ENCODE measurements around the gene AIFM2.

Gene AIFM2

GRCh38 chr10:70146489-70147258 is 14.0 kb upstream of the AIFM2 start, which contains the start of gene TYSND1:
Gene TYSND1 (minus strand): TSS chr10:70146700. CDS start chr10:70146586, 114 bp downstream.
- peak; percentile 94 for DNase-seq (ENCODE audit: low read depth, low spot score)

- no peak for DNase-seq (ENCODE audit: low read depth, low spot score)
Measured at GRCh38 chr10:70145666-70146488, 13.3 kb upstream of the AIFM2 start.

- no peak for DNase-seq (ENCODE audit: low read depth, low spot score)
Measured at GRCh38 chr10:70145166-70145665, 12.6 kb upstream of the AIFM2 start.

DNA sequence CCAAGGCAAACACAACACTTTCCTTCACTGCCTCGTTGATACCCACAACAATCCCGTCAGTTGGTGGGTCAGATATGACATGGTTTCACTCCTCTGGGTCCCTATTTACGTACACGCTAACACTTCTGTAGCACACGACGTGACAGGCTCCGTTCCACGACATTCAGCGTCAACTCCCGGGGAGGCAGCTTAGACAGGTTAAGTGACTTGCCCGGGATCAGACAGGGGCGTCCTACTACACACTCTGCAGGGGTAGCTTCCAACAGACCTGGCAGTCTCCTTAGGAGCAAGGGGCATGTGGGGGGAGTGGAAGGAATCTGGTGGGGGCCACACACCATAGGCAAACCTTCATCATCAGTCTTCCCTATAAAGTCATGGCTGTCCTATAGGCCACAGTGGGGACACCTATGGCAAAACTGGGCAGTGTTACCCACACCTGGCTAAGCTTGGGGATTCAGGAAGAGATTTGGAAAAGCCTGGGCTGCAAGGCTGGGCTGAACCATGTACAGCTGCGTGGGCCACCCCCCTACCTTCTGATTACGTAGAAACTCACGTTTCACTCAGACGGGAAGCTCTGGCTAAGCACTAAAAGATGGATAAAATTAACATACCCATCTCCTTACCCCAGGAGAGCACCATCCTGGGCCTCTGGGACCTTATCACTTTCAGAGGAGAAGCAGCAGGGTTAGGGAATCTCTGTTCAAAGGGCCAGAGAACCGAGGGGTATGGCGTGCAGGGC is 11.9 kb upstream of the AIFM2 start:
- DNase-seq (ENCODE audit: low read depth, low spot score) = no peak

- DNase-seq (ENCODE audit: low read depth, low spot score) = no peak
Measured at GRCh38 chr10:70142555-70142954, 9.9 kb upstream of the AIFM2 start.

DNA sequence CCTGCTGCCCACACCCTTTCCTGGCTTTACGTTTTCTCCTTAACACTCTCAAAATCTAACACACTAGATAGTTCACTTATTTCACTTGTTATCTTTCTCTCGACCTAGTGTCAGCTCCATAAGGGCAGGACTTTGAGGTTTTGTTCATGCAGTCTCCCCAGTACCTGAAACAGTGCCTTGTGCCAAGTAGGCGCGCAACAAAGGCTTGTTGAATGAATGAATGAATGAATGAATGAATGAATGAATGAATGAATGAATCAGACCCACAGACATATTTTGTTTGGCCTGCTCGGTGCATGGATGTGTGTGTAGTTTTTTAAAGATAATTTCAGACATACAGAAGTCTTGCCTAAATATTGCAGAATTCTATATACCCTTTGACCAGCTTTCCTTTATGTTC is 7.7 kb upstream of the AIFM2 start:
- no peak for DNase-seq (ENCODE audit: low read depth, low spot score)

DNA sequence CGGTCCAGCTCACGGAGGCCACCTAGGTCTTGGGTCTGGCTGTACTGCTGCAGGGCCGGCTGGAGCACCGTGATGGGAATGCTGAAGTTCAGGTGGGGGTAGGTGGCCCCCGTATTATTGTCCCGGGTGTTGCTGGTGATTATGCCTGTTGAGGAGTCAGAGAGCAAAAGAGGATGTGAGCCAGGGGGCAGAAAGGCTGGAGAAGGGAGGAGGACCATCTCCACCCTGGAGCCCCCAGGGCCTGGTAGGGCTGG is 7.3 kb upstream of the AIFM2 start:
- no peak for DNase-seq (ENCODE audit: low read depth, low spot score)

DNA sequence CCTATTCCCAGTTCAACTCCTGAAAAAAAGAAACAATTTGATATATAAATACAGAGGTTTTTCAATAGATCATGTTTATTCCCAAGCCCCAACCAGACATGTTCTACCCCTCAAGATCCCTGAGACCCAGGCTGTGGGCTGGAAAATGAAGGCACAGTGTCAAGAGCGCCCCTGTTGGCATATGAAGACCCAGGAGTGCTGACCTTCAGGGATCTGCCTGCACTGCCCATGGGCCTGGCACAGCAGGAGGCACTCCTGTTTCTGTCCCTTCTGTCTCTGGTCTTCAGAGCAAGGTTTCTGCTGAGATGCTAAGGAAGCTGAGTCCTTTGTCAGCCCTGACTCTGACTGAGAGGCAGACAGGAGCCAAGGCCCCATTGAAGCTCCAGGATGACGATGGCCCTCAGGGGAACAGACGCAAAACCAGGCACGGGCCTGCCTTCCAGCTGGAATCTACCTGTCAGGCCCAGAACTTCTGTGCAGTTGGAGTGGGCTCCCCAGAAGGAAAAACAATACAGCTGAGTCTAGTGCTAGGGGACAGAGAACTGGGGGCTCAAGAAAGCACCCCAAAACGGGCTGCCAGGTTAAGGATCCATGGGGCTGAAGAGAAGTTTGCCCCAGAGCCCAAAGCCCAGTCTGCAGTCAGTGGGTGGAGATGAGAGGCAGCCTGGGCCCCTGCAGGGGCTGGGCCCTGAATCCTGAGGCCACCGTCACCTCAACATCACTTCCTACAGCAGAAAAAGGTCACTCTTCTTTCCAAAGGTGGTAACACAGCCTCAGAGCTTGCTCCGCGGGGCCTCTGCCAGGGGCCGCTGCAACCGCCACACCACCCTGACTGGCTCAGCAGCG is 6.7 kb upstream of the AIFM2 start:
- DNase-seq (ENCODE audit: low read depth, low spot score) = no peak

DNA sequence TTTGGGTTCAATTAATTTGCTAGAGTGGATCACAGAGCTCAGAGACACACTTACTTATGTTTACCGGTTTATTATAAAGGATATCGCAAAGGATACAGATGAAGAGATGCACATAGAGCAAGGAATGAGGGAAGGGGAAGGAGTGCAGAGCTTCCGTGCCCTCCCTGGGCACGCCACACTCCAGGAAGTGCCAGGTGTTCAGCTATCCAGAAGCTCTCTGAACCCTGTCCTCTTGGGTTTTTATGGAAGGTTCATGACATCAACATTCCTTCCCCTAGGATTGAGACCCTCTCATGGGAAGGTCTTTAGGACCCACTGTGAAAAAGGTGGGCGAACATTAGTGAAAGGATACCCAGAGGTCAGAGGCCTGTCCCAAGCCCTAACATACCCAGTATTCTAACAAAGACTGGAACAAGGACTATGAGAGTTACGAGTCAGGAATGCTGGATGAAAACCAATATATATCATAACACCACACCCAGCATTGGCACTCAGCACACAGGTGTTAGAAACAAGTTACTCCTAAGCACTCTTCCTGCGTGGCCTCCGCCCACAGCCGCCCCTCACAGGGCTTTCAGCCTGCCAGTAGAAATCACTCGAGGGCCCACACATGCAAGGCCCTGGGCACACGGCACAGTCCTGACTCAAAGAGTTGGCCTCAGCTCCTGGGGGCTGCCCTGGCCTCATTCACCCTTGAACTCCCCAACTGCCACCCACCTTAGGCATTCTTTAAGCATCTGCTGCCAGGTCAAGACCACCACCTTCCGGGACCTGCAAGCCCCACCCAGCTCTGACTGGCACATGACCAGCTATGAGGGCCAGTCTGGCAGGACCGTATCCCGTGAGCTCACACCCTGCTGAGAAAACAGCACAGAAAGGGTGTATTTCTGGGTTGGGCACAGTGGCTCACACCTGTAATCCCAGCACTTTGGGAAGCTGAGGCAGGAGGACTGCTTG is 5.6 kb upstream of the AIFM2 start:
- DNase-seq (ENCODE audit: low read depth, low spot score) = no peak

DNA sequence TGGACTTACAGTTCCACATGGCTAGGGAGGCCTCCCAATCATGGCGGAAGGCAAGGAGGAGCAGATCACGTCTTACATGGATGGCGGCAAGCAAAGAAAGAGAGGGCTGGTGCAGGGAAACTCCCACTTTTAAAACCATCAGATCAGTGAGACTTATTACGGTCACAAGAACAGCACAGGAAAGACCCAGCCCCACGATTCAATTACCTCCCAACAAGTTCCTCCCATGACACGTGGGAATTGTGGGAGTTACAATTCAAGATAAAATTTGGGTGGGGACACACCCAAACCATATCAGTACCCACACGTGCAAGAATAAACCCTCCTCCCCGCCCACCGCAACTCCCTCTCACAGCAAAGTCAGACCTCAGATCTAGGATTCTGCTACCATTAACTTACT is 4.5 kb upstream of the AIFM2 start:
- no peak for DNase-seq (ENCODE audit: low read depth, low spot score)

DNA sequence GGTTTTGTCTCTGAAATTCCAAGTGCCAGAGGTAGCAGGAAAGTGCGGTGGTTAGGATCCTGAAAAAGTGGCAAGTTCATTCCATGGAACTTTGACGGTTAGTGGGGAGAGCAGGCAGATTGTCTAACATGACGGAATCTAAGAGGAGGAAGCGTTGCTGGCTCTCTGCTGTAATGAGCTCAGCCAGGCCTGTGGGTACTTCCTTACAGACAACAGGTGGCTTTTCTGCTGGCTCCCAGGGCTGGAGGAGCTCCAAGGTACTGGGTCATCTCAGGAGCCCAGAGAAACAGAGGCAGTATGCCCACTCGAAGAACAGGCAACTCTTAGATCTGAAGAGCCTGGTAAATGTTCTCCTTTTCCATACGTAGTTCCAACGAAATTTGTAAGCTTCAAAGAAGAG is 3.1 kb upstream of the AIFM2 start:
- DNase-seq (ENCODE audit: low read depth, low spot score) = no peak

DNA sequence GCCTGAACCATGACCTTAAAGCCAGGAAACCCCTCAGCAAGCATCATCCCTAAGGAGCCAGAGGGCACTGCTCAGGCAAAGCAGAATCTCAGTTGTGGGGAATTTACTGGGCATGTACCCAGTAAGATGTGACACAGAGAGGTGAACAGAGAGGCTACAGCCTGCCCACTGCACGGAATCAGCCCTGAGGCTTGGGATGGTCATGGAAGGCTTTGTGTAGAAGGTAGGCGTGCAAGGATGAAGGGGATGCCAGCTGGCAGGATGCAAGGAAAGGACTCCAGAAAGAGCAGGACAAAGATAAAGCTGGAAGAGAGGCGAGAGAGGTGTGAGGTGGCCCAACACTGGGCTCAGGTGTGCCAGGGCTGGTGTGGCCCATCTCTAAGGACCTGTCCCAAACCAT is 2.4 kb upstream of the AIFM2 start:
- no peak for DNase-seq (ENCODE audit: low read depth, low spot score)

GRCh38 chr10:70131560-70131937 is 1.1 kb downstream of the AIFM2 start:
- no peak for DNase-seq (ENCODE audit: low read depth, low spot score)

- no peak for DNase-seq (ENCODE audit: low read depth, low spot score)
Measured at GRCh38 chr10:70130878-70131559, 1.6 kb downstream of the AIFM2 start.

DNA sequence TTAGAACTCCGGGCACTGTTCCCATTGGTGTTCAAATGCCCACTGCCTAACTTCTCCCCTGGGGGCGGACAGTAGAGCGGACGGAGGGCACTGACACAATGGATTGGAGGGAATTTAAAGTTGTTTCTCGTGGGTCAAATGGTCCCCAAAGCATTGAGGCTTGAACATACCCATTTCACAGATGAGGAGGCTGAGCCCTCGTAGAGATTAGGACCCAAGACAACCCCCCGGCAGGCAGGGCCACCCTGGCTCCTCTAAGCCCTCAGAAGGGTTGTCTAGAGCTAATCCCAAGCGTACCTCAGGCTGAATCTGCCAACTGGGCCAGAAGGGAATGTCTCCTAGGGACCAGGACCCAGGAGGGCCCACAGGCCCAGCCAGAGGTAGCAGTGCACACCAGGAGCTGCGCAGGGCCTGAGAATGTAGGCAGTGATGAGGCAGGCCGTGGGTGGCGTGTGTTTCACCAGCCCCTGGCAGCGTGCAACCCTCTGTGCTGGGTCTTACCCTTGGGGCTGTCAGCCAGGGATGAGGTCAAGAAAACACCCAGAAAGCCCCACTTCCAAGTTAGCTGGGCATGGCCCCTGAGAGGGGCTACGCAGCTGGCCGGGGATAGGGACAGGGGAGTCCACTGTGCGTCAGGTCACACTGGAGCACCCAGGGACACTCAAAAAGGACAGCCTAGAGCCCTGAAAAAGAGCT is 5.8 kb downstream of the AIFM2 start:
- DNase-seq (ENCODE audit: low read depth, low spot score) = no peak

GRCh38 chr10:70125918-70126552 is 6.6 kb downstream of the AIFM2 start:
- DNase-seq (ENCODE audit: low read depth, low spot score) = no peak

- no peak for DNase-seq (ENCODE audit: low read depth, low spot score)
Measured at GRCh38 chr10:70124918-70125317, 7.7 kb downstream of the AIFM2 start.

DNA sequence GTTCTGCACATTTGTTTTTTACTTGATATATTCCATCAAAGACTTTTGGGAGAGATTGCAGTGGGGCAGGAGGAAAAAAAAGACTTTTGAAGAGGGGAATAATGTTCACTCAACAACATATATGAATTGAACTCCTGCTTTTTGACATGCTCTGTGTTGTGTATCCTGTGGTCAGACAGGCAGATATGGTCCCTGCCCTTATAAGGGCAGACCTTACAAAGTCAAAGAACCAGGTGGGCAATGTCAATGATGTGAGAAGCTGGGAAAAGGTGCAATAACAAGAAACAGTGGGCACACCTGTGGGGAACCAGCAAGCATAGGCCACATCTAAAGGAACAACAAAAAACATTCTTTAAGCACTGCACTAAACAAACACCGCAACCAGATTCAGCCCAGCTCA is 8.2 kb downstream of the AIFM2 start:
- DNase-seq (ENCODE audit: low read depth, low spot score) = no peak

- no peak for DNase-seq (ENCODE audit: low read depth, low spot score)
Measured at GRCh38 chr10:70123817-70124216, 8.8 kb downstream of the AIFM2 start.

Measured in brain pericyte (primary cell).